BE2C (cell line): Measurements from ENCODE around the gene ADAMTS2.

Source experiments
- DNase-seq: peaks from one replicate; pipeline ENCODE4 v3.0.0-alpha.2; 2020
- H3K27me3 ChIP-seq: fragments of 250-450 bp; sonication (Bioruptor Pico); 2 replicates; pipeline ENCODE4 v1.5.1; 2020; ENCODE audit warnings: mild to moderate bottlenecking
- H3K36me3 ChIP-seq: fragments of 250-450 bp; sonication (Bioruptor Pico); 2 replicates; pipeline ENCODE4 v1.5.1; 2020; ENCODE audit warnings: mild to moderate bottlenecking
- H3K4me1 ChIP-seq: fragments of 250-450 bp; sonication (Bioruptor Pico); 2 replicates; pipeline ENCODE4 v1.5.1; 2020
- H3K4me3 ChIP-seq: 2 replicates; pipeline ENCODE4 v1.5.1; 2011; ENCODE audit warnings: low read depth, low read length
- H3K9me3 ChIP-seq: fragments of 250-450 bp; sonication (Bioruptor Pico); 2 replicates; pipeline ENCODE4 v1.5.1; 2020
- CTCF ChIP-seq: IDR thresholded peaks from 2 replicates; pipeline ENCODE4 v1.5.1; 2012; ENCODE audit warnings: mild to moderate bottlenecking, low read depth, low read length

Gene ADAMTS2

GRCh38 chr5:179377421-179378115 lies 32.3 kb upstream of the ADAMTS2 start:
- DNase-seq = no peak
- no peak for TF ChIP-seq CTCF
- no peaks in the 10 kb centered on the region for H3K4me1 ChIP-seq
- no peak overlapping the region for H3K4me3 ChIP-seq
- no peaks in the 10 kb centered on the region for H3K36me3 ChIP-seq
- H3K27me3 ChIP-seq = no peaks in the 10 kb centered on the region
- H3K9me3 ChIP-seq = no peaks in the 10 kb centered on the region

- H3K36me3 ChIP-seq = no peaks in the 10 kb centered on the region
- DNase-seq = no peak
Measured at GRCh38 chr5:179376701-179377420, 31.6 kb upstream of the ADAMTS2 start.

GRCh38 chr5:179375831-179376365 lies 30.6 kb upstream of the ADAMTS2 start:
- no peak for DNase-seq
- H3K36me3 ChIP-seq = no peaks in the 10 kb centered on the region
- no peaks in the 10 kb centered on the region for H3K4me1 ChIP-seq
- no peaks in the 10 kb centered on the region for H3K9me3 ChIP-seq
- TF ChIP-seq CTCF = no peak
- no peak overlapping the region for H3K4me3 ChIP-seq
- no peaks in the 10 kb centered on the region for H3K27me3 ChIP-seq

More at GRCh38 chr5:179376701-179377420, 31.6 kb upstream of the ADAMTS2 start:
- TF ChIP-seq CTCF = no peak
- Histone ChIP-seq H3K9me3 (no peaks in the 10 kb centered on the region), H3K4me1 (no peaks in the 10 kb centered on the region), H3K4me3 (no peak overlapping the region), H3K27me3 (no peaks in the 10 kb centered on the region)

- Histone ChIP-seq H3K4me1 (no peaks in the 10 kb centered on the region), H3K36me3 (no peaks in the 10 kb centered on the region), H3K27me3 (no peaks in the 10 kb centered on the region), H3K4me3 (no peak overlapping the region), H3K9me3 (no peaks in the 10 kb centered on the region)
- DNase-seq = no peak
- TF ChIP-seq CTCF = no peak
Measured at GRCh38 chr5:179375236-179375685, 30.0 kb upstream of the ADAMTS2 start.

GRCh38 chr5:179374506-179375235 lies 29.4 kb upstream of the ADAMTS2 start:
- H3K36me3 ChIP-seq = no peaks in the 10 kb centered on the region
- DNase-seq = no peak
- no peaks in the 10 kb centered on the region for H3K27me3 ChIP-seq
- H3K4me3 ChIP-seq = no peak overlapping the region
- no peak for TF ChIP-seq CTCF
- no peaks in the 10 kb centered on the region for H3K9me3 ChIP-seq
- no peaks in the 10 kb centered on the region for H3K4me1 ChIP-seq
